GDM1 (cell line): ENCODE data around the gene IQGAP2.
"Not testable (repeated sequence)": the region's sequence is repeated elsewhere in the genome, so short reads cannot be mapped to it uniquely, and the experiment has no call there.

Source experiments
- DNase-seq: peaks from one replicate; lab custom pipeline; 2025; lab: John Stamatoyannopoulos, UW

Gene IQGAP2

GRCh38 chr5:76715736-76716455 lies 312.8 kb downstream of the IQGAP2 start, which contains the start of gene F2R:
F2R (plus strand) TSS chr5:76716126; CDS start chr5:76716308, 182 bp downstream.
- peak; percentile 66 for DNase-seq

- DNase-seq, result no peak
Measured at GRCh38 chr5:76716456-76717157, 313.5 kb downstream of the IQGAP2 start.

GRCh38 chr5:76717222-76718083 lies 314.4 kb downstream of the IQGAP2 start:
- no peak for DNase-seq

GRCh38 chr5:76718381-76718832 lies 315.3 kb downstream of the IQGAP2 start:
- no peak for DNase-seq

GRCh38 chr5:76718880-76719279 lies 315.8 kb downstream of the IQGAP2 start:
- no peak for DNase-seq

GRCh38 chr5:76720988-76721569 lies 318.0 kb downstream of the IQGAP2 start:
- peak; percentile 22 for DNase-seq

GRCh38 chr5:76723266-76723665 lies 320.2 kb downstream of the IQGAP2 start:
- DNase-seq, result no peak

GRCh38 chr5:76723906-76724305 lies 320.8 kb downstream of the IQGAP2 start:
- no peak for DNase-seq

GRCh38 chr5:76724871-76725270 lies 321.8 kb downstream of the IQGAP2 start:
- DNase-seq, result no peak

GRCh38 chr5:76728965-76729364 lies 325.9 kb downstream of the IQGAP2 start:
- no peak for DNase-seq

GRCh38 chr5:76729373-76730290 lies 326.5 kb downstream of the IQGAP2 start:
- no peak for DNase-seq

GRCh38 chr5:76732405-76733048 lies 329.4 kb downstream of the IQGAP2 start:
- DNase-seq, result no peak

GRCh38 chr5:76733049-76733417 lies 329.9 kb downstream of the IQGAP2 start:
- DNase-seq, result peak; percentile 68

- no peak for DNase-seq
Measured at GRCh38 chr5:76735762-76736545, 332.9 kb downstream of the IQGAP2 start.

- no peak for DNase-seq
Measured at GRCh38 chr5:76736679-76737556, 333.8 kb downstream of the IQGAP2 start.

GRCh38 chr5:76737846-76738245 lies 334.8 kb downstream of the IQGAP2 start:
- DNase-seq, result no peak

- not testable (repeated sequence) for DNase-seq
Measured at GRCh38 chr5:76741506-76741905, 338.4 kb downstream of the IQGAP2 start.

GRCh38 chr5:76742583-76742982 lies 339.5 kb downstream of the IQGAP2 start:
- DNase-seq, result no peak

GRCh38 chr5:76744632-76745031 lies 341.5 kb downstream of the IQGAP2 start:
- no peak for DNase-seq
